Breast epithelium (tissue), 3 donors: ENCODE measurements around the gene LY6G6D.

Experiments used
- CTCF ChIP-seq, 3 donors: fragments of 450-650 bp; IDR thresholded peaks; one replicate each; pipeline ENCODE4 v1.5.1; 2016 to 2017; ENCODE audit warnings: antibody characterized with exemption in 3 of 3, mild to moderate bottlenecking in 3 of 3, moderate library complexity in 3 of 3
- POLR2A ChIP-seq: fragments of 450-650 bp; IDR thresholded peaks from one replicate; pipeline ENCODE4 v1.6.1; 2016; ENCODE audit warnings: antibody characterized with exemption, mild to moderate bottlenecking, moderate library complexity

- TF ChIP-seq CTCF (IDR thresholded peaks at IDR 0.05) (no peak), POLR2A (peak; percentile 25)
These were observed 19.8 kb downstream of the LY6G6D start for GRCh38 chr6:31734821-31735406.
